Keratinocyte (primary cell): ENCODE measurements around the gene OAS3.

Experiments
- CTCF ChIP-seq, 3 experiments: IDR thresholded peaks in 1 of 3; conservative IDR thresholded peaks in 1 of 3; optimal IDR thresholded peaks in 1 of 3; 2 replicates in 2 of 3; 3 replicates in 1 of 3; pipeline versions ENCODE3 to v1.5.1; 2011; ENCODE audit warnings: low read length in 3 of 3, mild to moderate bottlenecking in 3 of 3, moderate library complexity in 2 of 3, control low read depth in 1 of 3, inconsistent platforms in 1 of 3; ENCODE audit not compliant: insufficient read depth in 2 of 3; ENCODE audit errors: extremely low read depth in 1 of 3
- EZH2 ChIP-seq: IDR thresholded peaks from one replicate; pipeline ENCODE4 v1.6.1; 2012; ENCODE audit warnings: inconsistent platforms, mild to moderate bottlenecking, low read length, moderate library complexity

- TF ChIP-seq CTCF (optimal IDR thresholded peaks at IDR 0.05 in 1 of 3, IDR thresholded peaks at IDR 0.05 in 1 of 3, conservative IDR thresholded peaks at IDR 0.05 in 1 of 3; ENCODE audit: extremely low read depth in 1 of 3, insufficient read depth in 2 of 3, low read length in 3 of 3) (no peak), EZH2 (no peak)
Observed at GRCh38 chr12:112904571-112904970, 33.7 kb upstream of the OAS3 start.
